HepG2 (cell line): ENCODE data around the gene TPPP2. TPM values are rescaled to one million over a fixed set of nuclear protein-coding genes. Genes with fewer than 3 reads are reported as not detected.

Experiments used
- FOXA1 ChIP-seq, 2 experiments: fragments of 450-650 bp in 1 of 2; sonication (generic) in 1 of 2; formaldehyde crosslinking in 1 of 2; IDR thresholded peaks; 2 replicates each; pipeline versions ENCODE4 v1.4.0 to v1.6.1; 2016 to 2020; ENCODE audit warnings: missing genetic modification reagents in 1 of 2
- FOXO1 ChIP-seq: sonication (generic); formaldehyde crosslinking; IDR thresholded peaks from 2 replicates; pipeline ENCODE4 v1.4.0; 2020; ENCODE audit warnings: missing genetic modification reagents
- LRRFIP1 ChIP-seq: sonication (generic); formaldehyde crosslinking; conservative IDR thresholded peaks from 2 replicates; pipeline ENCODE4 v1.4.0; 2020; ENCODE audit warnings: missing genetic modification reagents
- MTF1 ChIP-seq: sonication (generic); formaldehyde crosslinking; IDR thresholded peaks from 2 replicates; pipeline ENCODE4 v1.5.0; 2020; ENCODE audit warnings: missing genetic modification reagents
- MTF2 ChIP-seq: sonication (generic); formaldehyde crosslinking; IDR thresholded peaks from 2 replicates; pipeline ENCODE4 v1.5.0; 2020; ENCODE audit warnings: missing genetic modification reagents, borderline replicate concordance
- PAXIP1 ChIP-seq: sonication (generic); formaldehyde crosslinking; conservative IDR thresholded peaks from 2 replicates; pipeline ENCODE4 v1.4.0; 2020; ENCODE audit warnings: mild to moderate bottlenecking, missing genetic modification reagents, moderate library complexity
- SP1 ChIP-seq, 2 experiments: fragments of 450-650 bp in 1 of 2; sonication (generic) in 1 of 2; formaldehyde crosslinking in 1 of 2; IDR thresholded peaks; 2 replicates each; pipeline versions ENCODE4 v1.4.0 to v1.6.1; 2016 to 2020; ENCODE audit warnings: missing genetic modification reagents in 1 of 2
- TSC22D2 ChIP-seq: sonication (generic); formaldehyde crosslinking; IDR thresholded peaks from 2 replicates; pipeline ENCODE4 v1.5.1; 2020; ENCODE audit warnings: missing genetic modification reagents, mild to moderate bottlenecking, borderline replicate concordance
- ZBTB4 ChIP-seq: sonication (generic); formaldehyde crosslinking; IDR thresholded peaks from 2 replicates; pipeline ENCODE4 v1.4.0; 2020; ENCODE audit warnings: missing genetic modification reagents, mild to moderate bottlenecking, borderline replicate concordance
- ZBTB8A ChIP-seq: sonication (generic); formaldehyde crosslinking; IDR thresholded peaks from 2 replicates; pipeline ENCODE4 v1.4.0; 2020; ENCODE audit warnings: mild to moderate bottlenecking, low read depth, missing genetic modification reagents, borderline replicate concordance
- ZNF383 ChIP-seq: sonication (generic); formaldehyde crosslinking; IDR thresholded peaks from 2 replicates; pipeline ENCODE4 v1.4.0; 2020; ENCODE audit warnings: missing genetic modification reagents, mild to moderate bottlenecking, borderline replicate concordance
- ZNF432 ChIP-seq: sonication (generic); formaldehyde crosslinking; IDR thresholded peaks from 2 replicates; pipeline ENCODE4 v1.5.0; 2020; ENCODE audit warnings: missing genetic modification reagents, mild to moderate bottlenecking, borderline replicate concordance
- polyA plus RNA-seq, 8 experiments: library from polyadenylated mRNA; depleted of rRNA in 3 of 8; stranded (reverse) in 7 of 8; unstranded in 1 of 8; fragments of >200 nt; fragmentation: Illumina TruSeq in 4 of 8; extraction: Trizol in 4 of 8; gene quantifications; 2 replicates each; pipeline versions ENCODE4 v1.2.1 to v1.2.3, GENCODE V29; 2011 to 2016; ENCODE audit warnings: low read depth in 4 of 8, missing spikeins in 1 of 8, mixed read lengths in 1 of 8; ENCODE audit not compliant: insufficient read depth in 1 of 8
- total RNA-seq, 5 experiments: library from RNA; depleted of rRNA; stranded (reverse); fragments of >200 nt; fragmentation: Illumina TruSeq; extraction: Trizol; gene quantifications; 2 replicates each; pipeline ENCODE4 v1.2.3, GENCODE V29; 2016; ENCODE audit warnings: low read depth in 1 of 5
- TF ChIP-seq, protein P1 (sequence below): sonication (generic); formaldehyde crosslinking; IDR thresholded peaks from 2 replicates; pipeline ENCODE4 v1.4.0; 2020; ENCODE audit warnings: mild to moderate bottlenecking, low read depth, missing genetic modification reagents
- TF ChIP-seq, protein P2 (sequence below): sonication (generic); formaldehyde crosslinking; IDR thresholded peaks from 2 replicates; pipeline ENCODE4 v1.8.0; 2022; ENCODE audit warnings: mild to moderate bottlenecking, missing genetic modification reagents, borderline replicate concordance

Gene TPPP2
- total and polyA plus RNA-seq, 2 of the 13 experiments (the other 11 are each of a cell fraction or from before 2014, with no cell fraction given): 0.58 to 4.2 TPM

- TF ChIP-seq PAXIP1 (CRISPR knock-in tag) (peak; percentile 100), TSC22D2 (CRISPR knock-in tag) (0 out of 2 replicates have a peak, but pooled peaks have one; percentile 54), MTF2 (CRISPR knock-in tag) (no peak), FOXA1 (IDR thresholded peaks at IDR 0.05) (0 out of 2 replicates have a peak, but pooled peaks have one; percentile 31), FOXA1 (CRISPR knock-in tag; IDR thresholded peaks at IDR 0.05) (peak; percentile 95), ZNF383 (no peak), ZBTB4 (CRISPR knock-in tag) (no peak; the same call in 1 of the 2 replicates), ZNF432 (no peak), SP1 (IDR thresholded peaks at IDR 0.05) (no peak), SP1 (CRISPR knock-in tag; IDR thresholded peaks at IDR 0.05) (peak; percentile 48; the same call in 1 of the 2 replicates), LRRFIP1 (no peak), ZBTB8A (CRISPR knock-in tag) (no peak), MTF1 (CRISPR knock-in tag) (no peak), FOXO1 (CRISPR knock-in tag) (peak; percentile 98)
- TF ChIP-seq, protein P1, sequence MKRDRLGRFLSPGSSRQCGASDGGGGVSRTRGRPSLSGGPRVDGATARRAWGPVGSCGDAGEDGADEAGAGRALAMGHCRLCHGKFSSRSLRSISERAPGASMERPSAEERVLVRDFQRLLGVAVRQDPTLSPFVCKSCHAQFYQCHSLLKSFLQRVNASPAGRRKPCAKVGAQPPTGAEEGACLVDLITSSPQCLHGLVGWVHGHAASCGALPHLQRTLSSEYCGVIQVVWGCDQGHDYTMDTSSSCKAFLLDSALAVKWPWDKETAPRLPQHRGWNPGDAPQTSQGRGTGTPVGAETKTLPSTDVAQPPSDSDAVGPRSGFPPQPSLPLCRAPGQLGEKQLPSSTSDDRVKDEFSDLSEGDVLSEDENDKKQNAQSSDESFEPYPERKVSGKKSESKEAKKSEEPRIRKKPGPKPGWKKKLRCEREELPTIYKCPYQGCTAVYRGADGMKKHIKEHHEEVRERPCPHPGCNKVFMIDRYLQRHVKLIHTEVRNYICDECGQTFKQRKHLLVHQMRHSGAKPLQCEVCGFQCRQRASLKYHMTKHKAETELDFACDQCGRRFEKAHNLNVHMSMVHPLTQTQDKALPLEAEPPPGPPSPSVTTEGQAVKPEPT (CRISPR knock-in tag): no peak
- TF ChIP-seq, protein P2, sequence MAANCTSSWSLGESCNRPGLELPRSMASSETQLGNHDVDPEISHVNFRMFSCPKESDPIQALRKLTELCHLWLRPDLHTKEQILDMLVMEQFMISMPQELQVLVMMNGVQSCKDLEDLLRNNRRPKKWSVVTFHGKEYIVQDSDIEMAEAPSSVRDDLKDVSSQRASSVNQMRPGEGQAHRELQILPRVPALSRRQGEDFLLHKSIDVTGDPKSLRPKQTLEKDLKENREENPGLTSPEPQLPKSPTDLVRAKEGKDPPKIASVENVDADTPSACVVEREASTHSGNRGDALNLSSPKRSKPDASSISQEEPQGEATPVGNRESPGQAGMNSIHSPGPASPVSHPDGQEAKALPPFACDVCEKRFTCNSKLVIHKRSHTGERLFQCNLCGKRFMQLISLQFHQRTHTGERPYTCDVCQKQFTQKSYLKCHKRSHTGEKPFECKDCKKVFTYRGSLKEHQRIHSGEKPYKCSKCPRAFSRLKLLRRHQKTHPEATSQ: peak; percentile 83; the same call in 1 of the 2 replicates
These were observed 24.2 kb downstream of the TPPP2 start (continued) for GRCh38 chr14:21054123-21054767.
